Measurements from ENCODE around the gene CADPS2.
"Not testable (repeated sequence)": the region's sequence is repeated elsewhere in the genome, so short reads cannot be mapped to it uniquely, and the experiment has no call there.

Gene CADPS2

GRCh38 chr7:122846591-122846990 is 39.7 kb downstream of the CADPS2 start:
- no peak for ATAC-seq
- TF ChIP-seq ZC3H10 (CRISPR knock-in tag; IDR thresholded peaks at IDR 0.05) (no peak), BACH2 (CRISPR knock-in tag; IDR thresholded peaks at IDR 0.05; ENCODE audit: borderline replicate concordance) (no peak), ISL1 (CRISPR knock-in tag; IDR thresholded peaks at IDR 0.05) (no peak), ZFP30 (CRISPR knock-in tag; IDR thresholded peaks at IDR 0.05) (no peak)

GRCh38 chr7:122845286-122845685 is 41.0 kb downstream of the CADPS2 start:
- ATAC-seq, result no peak
- no peak for TF ChIP-seq ZNF565 (CRISPR knock-in tag; conservative IDR thresholded peaks at IDR 0.05; ENCODE audit: low read depth)
- TF ChIP-seq SNAI2 (CRISPR knock-in tag; IDR thresholded peaks at IDR 0.05), result no peak
- no peak for TF ChIP-seq CREB5 (CRISPR knock-in tag; IDR thresholded peaks at IDR 0.05; ENCODE audit: low read depth)
- TF ChIP-seq ZNF8 (CRISPR knock-in tag; IDR thresholded peaks at IDR 0.05), result no peak
- no peak for TF ChIP-seq ZNF70 (CRISPR knock-in tag; IDR thresholded peaks at IDR 0.05)
- TF ChIP-seq PATZ1 (CRISPR knock-in tag; IDR thresholded peaks at IDR 0.05; ENCODE audit: borderline replicate concordance), result no peak
- no peak for TF ChIP-seq ARNTL (CRISPR knock-in tag; IDR thresholded peaks at IDR 0.05; ENCODE audit: borderline replicate concordance, low read depth)
- TF ChIP-seq POU6F1 (CRISPR knock-in tag; IDR thresholded peaks at IDR 0.05; ENCODE audit: borderline replicate concordance, low read depth), result no peak

- TF ChIP-seq ARNTL (CRISPR knock-in tag; IDR thresholded peaks at IDR 0.05; ENCODE audit: borderline replicate concordance, low read depth) (no peak), TOX (CRISPR knock-in tag; IDR thresholded peaks at IDR 0.05; ENCODE audit: borderline replicate concordance) (no peak), ZFP3 (CRISPR knock-in tag; IDR thresholded peaks at IDR 0.05) (no peak), PATZ1 (CRISPR knock-in tag; IDR thresholded peaks at IDR 0.05; ENCODE audit: borderline replicate concordance) (no peak), RARB (CRISPR knock-in tag; IDR thresholded peaks at IDR 0.05) (no peak)
- ATAC-seq, result no peak
Observed at GRCh38 chr7:122844191-122844988, 41.9 kb downstream of the CADPS2 start.

GRCh38 chr7:122842971-122843370 is 43.3 kb downstream of the CADPS2 start:
- TF ChIP-seq TOX (CRISPR knock-in tag; IDR thresholded peaks at IDR 0.05; ENCODE audit: borderline replicate concordance), result no peak
- TF ChIP-seq ZFP3 (CRISPR knock-in tag; IDR thresholded peaks at IDR 0.05), result no peak
- ATAC-seq, result no peak

GRCh38 chr7:122836286-122836685 is 50.0 kb downstream of the CADPS2 start:
- ATAC-seq, result not testable (repeated sequence)

GRCh38 chr7:122834571-122834942 is 51.7 kb downstream of the CADPS2 start:
- ATAC-seq, result not testable (repeated sequence)

Measured in SK-N-SH treated with all-trans-retinoic acid at 6 μM for 48 hours (cell line).